HAP-1 (cell line): Measurements from ENCODE around the gene NDUFS4.
"Not testable (repeated sequence)": the region's sequence is repeated elsewhere in the genome, so short reads cannot be mapped to it uniquely, and the experiment has no call there.

Experiments used
- DNase-seq, 2 experiments: peaks; one replicate each; pipeline ENCODE4 v3.0.0-alpha.2; 2016 to 2020; ENCODE audit warnings: low spot score in 2 of 2
- H3K27me3 ChIP-seq: fragments of 250-450 bp; sonication (Bioruptor Pico); 2 replicates; pipeline ENCODE4 v1.5.1; 2020; ENCODE audit warnings: low read depth, mild to moderate bottlenecking, moderate library complexity
- H3K36me3 ChIP-seq: fragments of 250-450 bp; sonication (Bioruptor Pico); replicated peaks from 2 replicates; pipeline ENCODE4 v1.5.1; 2020; ENCODE audit warnings: mild to moderate bottlenecking
- H3K4me1 ChIP-seq: fragments of 250-450 bp; sonication (Bioruptor Pico); 2 replicates; pipeline ENCODE4 v1.5.1; 2020; ENCODE audit warnings: mild to moderate bottlenecking
- H3K4me3 ChIP-seq: fragments of 250-450 bp; sonication (Bioruptor Pico); 2 replicates; pipeline ENCODE4 v1.5.1; 2020; ENCODE audit warnings: mild to moderate bottlenecking, moderate library complexity
- H3K9me3 ChIP-seq: fragments of 250-450 bp; sonication (Bioruptor Pico); 2 replicates; pipeline ENCODE4 v1.5.1; 2020; ENCODE audit warnings: mild to moderate bottlenecking, moderate library complexity
- in situ Hi-C: fragments of 300-500 bp; cut with MboI; formaldehyde crosslinking; loops from 3 replicates; pipeline ENCODE4 v1.14.3; 2020; ENCODE audit warnings: low sequenced_read_pairs, inconsistent platforms, mixed read lengths

The NDUFS4 gene

GRCh38 chr5:53642061-53642460 is 81.6 kb downstream of the NDUFS4 start:
- Histone ChIP-seq H3K4me1 (peaks cover 41% of the 10 kb centered on the region), H3K4me3 (no peak overlapping the region), H3K9me3 (no peaks in the 10 kb centered on the region), H3K36me3 (no peaks in the 10 kb centered on the region), H3K27me3 (no peaks in the 10 kb centered on the region)
- in situ Hi-C loops: no loop called here
- DNase-seq: peak in 1 of 2 experiments; percentile 20

- Histone ChIP-seq H3K4me1 (peaks cover 41% of the 10 kb centered on the region), H3K4me3 (no peak overlapping the region), H3K9me3 (no peaks in the 10 kb centered on the region), H3K36me3 (no peaks in the 10 kb centered on the region), H3K27me3 (no peaks in the 10 kb centered on the region)
- peak in 1 of 2 experiments; percentile 23 for DNase-seq
- in situ Hi-C loops: no loop called here
Measured at GRCh38 chr5:53643445-53643844, 83.0 kb downstream of the NDUFS4 start.

- H3K4me3 ChIP-seq: no peak overlapping the region
- H3K4me1 ChIP-seq: peaks cover 41% of the 10 kb centered on the region
- no peaks in the 10 kb centered on the region for H3K36me3 ChIP-seq
- H3K27me3 ChIP-seq: no peaks in the 10 kb centered on the region
- no peak for DNase-seq
- in situ Hi-C loops: no loop called here
- no peaks in the 10 kb centered on the region for H3K9me3 ChIP-seq
Measured at GRCh38 chr5:53645078-53645477, 84.6 kb downstream of the NDUFS4 start.

GRCh38 chr5:53649352-53649751 is 88.9 kb downstream of the NDUFS4 start:
- no peak for DNase-seq
- in situ Hi-C loops: no loop called here
- peaks cover 25% of the 10 kb centered on the region for H3K4me1 ChIP-seq
- no peak overlapping the region for H3K4me3 ChIP-seq
- no peaks in the 10 kb centered on the region for H3K27me3 ChIP-seq
- H3K36me3 ChIP-seq: no peaks in the 10 kb centered on the region
- no peaks in the 10 kb centered on the region for H3K9me3 ChIP-seq

GRCh38 chr5:53660573-53660972 is 100.1 kb downstream of the NDUFS4 start:
- H3K9me3 ChIP-seq, H3K4me3 ChIP-seq, H3K27me3 ChIP-seq, in situ Hi-C loops, H3K4me1 ChIP-seq, H3K36me3 ChIP-seq, DNase-seq: not testable (repeated sequence)

GRCh38 chr5:53665313-53665712 is 104.9 kb downstream of the NDUFS4 start:
- H3K4me3 ChIP-seq, H3K27me3 ChIP-seq, H3K9me3 ChIP-seq, DNase-seq, H3K36me3 ChIP-seq, H3K4me1 ChIP-seq, in situ Hi-C loops: not testable (repeated sequence)

GRCh38 chr5:53667621-53668020 is 107.2 kb downstream of the NDUFS4 start:
- H3K4me3 ChIP-seq: no peak overlapping the region
- in situ Hi-C loops: no loop called here
- peaks cover 5% of the 10 kb centered on the region for H3K4me1 ChIP-seq
- no peaks in the 10 kb centered on the region for H3K9me3 ChIP-seq
- no peaks in the 10 kb centered on the region for H3K27me3 ChIP-seq
- H3K36me3 ChIP-seq: no peaks in the 10 kb centered on the region
- DNase-seq: no peak

- Histone ChIP-seq H3K4me1 (peaks cover 5% of the 10 kb centered on the region), H3K36me3 (no peaks in the 10 kb centered on the region), H3K27me3 (no peaks in the 10 kb centered on the region), H3K4me3 (no peak overlapping the region), H3K9me3 (no peaks in the 10 kb centered on the region)
- in situ Hi-C loops: no loop called here
- DNase-seq: peak; percentile 10
Measured at GRCh38 chr5:53671447-53671846, 111.0 kb downstream of the NDUFS4 start.

- no peak for DNase-seq
- Histone ChIP-seq H3K4me3 (no peak overlapping the region), H3K36me3 (no peaks in the 10 kb centered on the region), H3K4me1 (peaks cover 5% of the 10 kb centered on the region), H3K9me3 (no peaks in the 10 kb centered on the region), H3K27me3 (no peaks in the 10 kb centered on the region)
- in situ Hi-C loops: no loop called here
Measured at GRCh38 chr5:53674121-53674520, 113.7 kb downstream of the NDUFS4 start.

- Histone ChIP-seq H3K9me3 (no peaks in the 10 kb centered on the region), H3K4me3 (no peak overlapping the region), H3K36me3 (no peaks in the 10 kb centered on the region), H3K4me1 (no peaks in the 10 kb centered on the region), H3K27me3 (no peaks in the 10 kb centered on the region)
- in situ Hi-C loops: no loop called here
- DNase-seq: no peak
Measured at GRCh38 chr5:53677632-53678031, 117.2 kb downstream of the NDUFS4 start.

GRCh38 chr5:53678981-53679660 is 118.7 kb downstream of the NDUFS4 start:
- in situ Hi-C loops: no loop called here
- DNase-seq: no peak

GRCh38 chr5:53681079-53681478 is 120.6 kb downstream of the NDUFS4 start:
- Histone ChIP-seq H3K9me3 (no peaks in the 10 kb centered on the region; the same call in 1 of the 2 replicates), H3K36me3 (no peaks in the 10 kb centered on the region), H3K4me3 (no peak overlapping the region), H3K27me3 (no peaks in the 10 kb centered on the region), H3K4me1 (no peaks in the 10 kb centered on the region)
- DNase-seq: no peak
- in situ Hi-C loops: no loop called here

More at GRCh38 chr5:53678981-53679660, 118.7 kb downstream of the NDUFS4 start:
- Histone ChIP-seq H3K4me3 (no peak overlapping the region), H3K36me3 (no peaks in the 10 kb centered on the region), H3K4me1 (no peaks in the 10 kb centered on the region), H3K9me3 (no peaks in the 10 kb centered on the region), H3K27me3 (no peaks in the 10 kb centered on the region)

GRCh38 chr5:53691014-53691413 is 130.6 kb downstream of the NDUFS4 start:
- Histone ChIP-seq H3K9me3 (no peaks in the 10 kb centered on the region; the same call in none of the 2 replicates), H3K36me3 (no peaks in the 10 kb centered on the region), H3K27me3 (no peaks in the 10 kb centered on the region), H3K4me3 (no peak overlapping the region), H3K4me1 (no peaks in the 10 kb centered on the region)
- no peak for DNase-seq
- in situ Hi-C loops: no loop called here

- H3K36me3 ChIP-seq: no peaks in the 10 kb centered on the region
- no peaks in the 10 kb centered on the region for H3K27me3 ChIP-seq
- no peaks in the 10 kb centered on the region; the same call in none of the 2 replicates for H3K9me3 ChIP-seq
- DNase-seq: no peak
- in situ Hi-C loops: no loop called here
- H3K4me3 ChIP-seq: no peak overlapping the region
- no peaks in the 10 kb centered on the region for H3K4me1 ChIP-seq
Measured at GRCh38 chr5:53694520-53695022, 134.1 kb downstream of the NDUFS4 start.

GRCh38 chr5:53710405-53710804 is 150.0 kb downstream of the NDUFS4 start:
- in situ Hi-C loops, H3K4me3 ChIP-seq, DNase-seq, H3K36me3 ChIP-seq, H3K27me3 ChIP-seq, H3K9me3 ChIP-seq, H3K4me1 ChIP-seq: not testable (repeated sequence)
